Thyroid gland (tissue), 4 donors: ENCODE results near the gene SLC6A6. TPM values are rescaled to one million over a fixed set of nuclear protein-coding genes. Genes with fewer than 3 reads are reported as not detected.
"Not testable (repeated sequence)": the region's sequence is repeated elsewhere in the genome, so short reads cannot be mapped to it uniquely, and the experiment has no call there.

Experiments used
- DNase-seq, 2 donors: peaks; one replicate each; pipeline ENCODE4 v3.0.0-alpha.2; 2019
- H3K27ac ChIP-seq, 3 donors: fragments of 200-600 bp; sonication (generic); 1 replicate in 2 of 3; 2 replicates in 1 of 3; pipeline ENCODE4 v1.5.1; 2016 to 2019; ENCODE audit warnings: mild to moderate bottlenecking in 1 of 3, moderate library complexity in 1 of 3
- H3K27me3 ChIP-seq: fragments of 200-600 bp; sonication (generic); one replicate; pipeline ENCODE4 v1.5.1; 2019
- H3K36me3 ChIP-seq, 2 donors: fragments of 200-600 bp; sonication (generic); one replicate each; pipeline ENCODE4 v1.5.1; 2016 to 2019
- H3K4me1 ChIP-seq, 2 donors: fragments of 200-600 bp; sonication (generic); one replicate each; pipeline ENCODE4 v1.5.1; 2017 to 2019
- H3K4me3 ChIP-seq, 3 donors: fragments of 200-600 bp; sonication (generic); replicated peaks in 1 of 3; 1 replicate in 2 of 3; 2 replicates in 1 of 3; pipeline ENCODE4 v1.5.1; 2016; ENCODE audit warnings: mild to moderate bottlenecking in 1 of 3
- H3K9me3 ChIP-seq: fragments of 200-600 bp; sonication (generic); one replicate; pipeline ENCODE4 v1.5.1; 2017
- CTCF ChIP-seq, 6 experiments: fragments of 200-600 bp in 3 of 6; fragments of 450-650 bp in 3 of 6; sonication (generic) in 3 of 6; IDR thresholded peaks; one replicate each; pipeline ENCODE4 v1.5.1; 2016 to 2019; ENCODE audit warnings: antibody characterized with exemption in 6 of 6, mild to moderate bottlenecking in 2 of 6, inconsistent platforms in 1 of 6, moderate library complexity in 1 of 6
- POLR2A ChIP-seq, 2 donors: fragments of 450-650 bp; IDR thresholded peaks; one replicate each; pipeline ENCODE4 v1.6.1; 2017; ENCODE audit warnings: antibody characterized with exemption in 2 of 2, mild to moderate bottlenecking in 2 of 2, moderate library complexity in 1 of 2
- WGBS, 2 donors: methylation state at CpG; one replicate each; pipeline ENCODE4 v1.1.5; 2017; 5-methylcytosine and 5-hydroxymethylcytosine counted together
- intact Hi-C: fragments of 100-400 bp; cut with DNase I; formaldehyde crosslinking; loops from one replicate; pipeline ENCODE4 v1.15.1; 2023
- total RNA-seq, 4 donors: library from RNA; depleted of rRNA; stranded (reverse); fragments of >200 nt; gene quantifications; one replicate each; pipeline ENCODE4 v1.2.3, GENCODE V29; 2016

Gene SLC6A6
- total RNA-seq, 4 donors from 2014 or later = 42.7 to 98.0 (median 72.5) TPM

DNA sequence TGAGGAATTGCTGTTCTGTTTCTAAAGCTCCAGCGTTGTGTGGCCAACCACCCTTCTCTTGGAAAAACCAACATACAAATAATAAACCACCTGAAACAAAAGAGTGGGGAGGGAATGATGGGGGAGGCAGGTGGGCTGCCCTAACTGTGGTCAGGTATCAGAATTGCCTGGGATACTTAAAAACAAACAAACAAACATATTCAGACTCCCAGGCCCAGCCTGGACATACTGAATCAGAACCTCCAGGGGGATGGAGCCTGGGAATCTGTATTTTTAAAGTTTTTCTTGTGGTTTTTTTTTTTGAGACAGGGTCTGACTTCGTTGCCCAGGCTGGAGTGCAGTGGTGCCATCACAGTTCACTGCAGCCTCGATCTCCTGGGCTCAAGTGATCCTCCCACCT is 4.4 kb downstream of the SLC6A6 start:
- Histone ChIP-seq H3K36me3 (no peaks in the 10 kb centered on the region), H3K27me3 (no peaks in the 10 kb centered on the region), H3K27ac (peak overlapping the region; percentile 84 to 89 (median 88)), H3K9me3 (no peaks in the 10 kb centered on the region), H3K4me3 (no peak overlapping the region), H3K4me1 (peaks cover 56 to 78% of the 10 kb centered on the region in 2 donors)
- 76 to 77% methylated on average over 3 of the region's 3 CpGs for WGBS, 2 donors
- intact Hi-C loops = no loop called here
- TF ChIP-seq POLR2A (IDR thresholded peaks at IDR 0.05) = no peak
- TF ChIP-seq CTCF (IDR thresholded peaks at IDR 0.05) = no peak
- DNase-seq = no peak

DNA sequence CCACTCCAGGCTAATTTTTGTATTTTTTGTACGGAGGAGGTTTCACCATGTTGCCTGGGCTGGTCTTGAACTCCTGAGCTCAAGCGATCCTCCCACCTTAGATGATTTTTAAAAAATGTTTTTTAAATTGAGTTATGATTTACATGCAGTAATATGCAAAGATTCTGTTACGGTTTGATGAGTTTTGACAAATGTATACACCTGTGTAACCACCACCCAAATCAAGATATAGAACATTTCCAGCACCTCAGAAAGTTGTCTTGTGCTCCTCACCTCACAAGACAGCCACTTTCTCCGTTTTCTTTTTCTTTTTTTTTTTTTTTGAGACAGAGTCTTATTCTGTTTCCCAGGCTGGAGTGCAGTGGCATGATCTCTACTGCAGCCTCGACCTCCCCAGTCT is 4.8 kb downstream of the SLC6A6 start:
- no peak for TF ChIP-seq CTCF (IDR thresholded peaks at IDR 0.05)
- intact Hi-C loops = no loop called here
- 93 to 94% methylated on average over 5 of the region's 5 CpGs for WGBS, 2 donors

GRCh38 chr3:14409779-14410063 is 7.3 kb downstream of the SLC6A6 start:
- H3K27me3 ChIP-seq, H3K36me3 ChIP-seq, H3K9me3 ChIP-seq, H3K4me3 ChIP-seq, intact Hi-C loops, DNase-seq: not testable (repeated sequence)
- Histone ChIP-seq H3K4me1 (peaks cover 69 to 95% of the 10 kb centered on the region in 2 donors), H3K27ac (peak overlapping the region; percentile 74 to 93 (median 83))
- WGBS, 2 donors = 87 to 97% methylated on average over 5 to 6 of the region's 6 CpGs

More for the DNA sequence above, 4.8 kb downstream of the SLC6A6 start:
- Histone ChIP-seq H3K4me3 (no peak overlapping the region), H3K4me1 (peaks cover 58 to 82% of the 10 kb centered on the region in 2 donors), H3K27me3 (no peaks in the 10 kb centered on the region), H3K27ac (peak overlapping the region in 1 of 3 donors; percentile 84), H3K36me3 (no peaks in the 10 kb centered on the region), H3K9me3 (no peaks in the 10 kb centered on the region)
- DNase-seq = no peak

DNA sequence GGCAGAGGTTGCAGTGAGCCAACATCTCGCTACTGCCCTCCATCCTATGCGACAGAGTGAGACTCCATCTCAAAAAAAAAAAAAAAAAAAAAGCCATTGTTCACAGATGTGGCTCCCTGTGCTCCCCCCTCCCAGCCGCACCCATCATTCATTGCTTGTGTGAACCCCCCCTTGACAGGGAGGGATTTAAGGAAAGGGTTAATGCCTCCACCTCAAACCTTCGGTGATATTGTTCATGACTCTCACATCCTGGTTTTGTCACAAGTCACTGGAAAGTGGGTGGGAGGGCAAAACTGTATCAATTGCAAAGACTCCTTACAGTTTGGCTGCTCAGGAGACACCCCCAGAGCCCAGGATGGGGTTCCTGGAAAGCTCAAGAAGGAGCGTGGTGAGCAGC is 7.7 kb downstream of the SLC6A6 start:
- intact Hi-C loops = no loop called here
- Histone ChIP-seq H3K27me3 (no peaks in the 10 kb centered on the region), H3K36me3 (no peaks in the 10 kb centered on the region), H3K27ac (peak overlapping the region; percentile 74 to 93 (median 83)), H3K9me3 (no peaks in the 10 kb centered on the region), H3K4me3 (no peak overlapping the region), H3K4me1 (peaks cover 68 to 95% of the 10 kb centered on the region in 2 donors)
- WGBS, 2 donors = 89 to 90% methylated on average over 5 of the region's 5 CpGs
- TF ChIP-seq POLR2A (IDR thresholded peaks at IDR 0.05) (no peak), CTCF (IDR thresholded peaks at IDR 0.05) (no peak)
- no peak for DNase-seq

- Histone ChIP-seq H3K9me3 (no peaks in the 10 kb centered on the region), H3K27me3 (no peaks in the 10 kb centered on the region), H3K4me1 (peaks cover 65 to 95% of the 10 kb centered on the region in 2 donors), H3K36me3 (no peaks in the 10 kb centered on the region), H3K27ac (peak overlapping the region; percentile 74 to 93 (median 83)), H3K4me3 (no peak overlapping the region)
- WGBS, 2 donors = 53 to 73% methylated on average over 6 of the region's 6 CpGs
- intact Hi-C loops = no loop called here
- peak; percentile 79 for DNase-seq
- TF ChIP-seq CTCF (IDR thresholded peaks at IDR 0.05) (no peak), POLR2A (IDR thresholded peaks at IDR 0.05) (peak in 1 of 2 donors; percentile 18)
These were observed 8.2 kb downstream of the SLC6A6 start for GRCh38 chr3:14410503-14411165.
